ENCODE data around the gene DDX42. TPM values are rescaled to one million over a fixed set of nuclear protein-coding genes. Genes with fewer than 3 reads are reported as not detected.

Gene DDX42
- total and polyA plus RNA-seq, 9 of the 15 experiments (the other 6 are each of a cell fraction or from before 2014, with no cell fraction given): 16.5 to 149 (median 87.6) TPM

GRCh38 chr17:63827002-63827800 lies 53.2 kb downstream of the DDX42 start, which contains the start of the genes FTSJ3 and PSMC5 (continued):
- TF ChIP-seq HINFP (tag; conservative IDR thresholded peaks at IDR 0.05; ENCODE audit: low read depth) (no peak), ARNT (IDR thresholded peaks at IDR 0.05) (no peak; a peak in 1 of 4 replicates), ZNF655 (CRISPR knock-in tag; IDR thresholded peaks at IDR 0.05) (no peak), HDAC6 (IDR thresholded peaks at IDR 0.05; ENCODE audit: low read depth, low read length) (no peak), MBD1 (CRISPR knock-in tag; IDR thresholded peaks at IDR 0.05) (no peak), HBP1 (CRISPR knock-in tag; IDR thresholded peaks at IDR 0.05) (peak; percentile 75), SREBF1 (IDR thresholded peaks at IDR 0.05; ENCODE audit: borderline replicate concordance, low read depth, low read length) (no peak), ZNF398 (CRISPR knock-in tag; IDR thresholded peaks at IDR 0.05) (no peak), BRD9 (IDR thresholded peaks at IDR 0.05; ENCODE audit: low read depth, partially characterized antibody) (no peak), POLR2A (conservative IDR thresholded peaks at IDR 0.05) (peak; percentile 95), MCM7 (IDR thresholded peaks at IDR 0.05) (no peak), NFIC (IDR thresholded peaks at IDR 0.05) (peak; percentile 78), SNAPC5 (CRISPR knock-in tag; IDR thresholded peaks at IDR 0.05) (no peak), C11orf30 (IDR thresholded peaks at IDR 0.05; ENCODE audit: low read depth) (peak; percentile 99), PREB (CRISPR knock-in tag; IDR thresholded peaks at IDR 0.05) (no peak)
